HEK293T (cell line): ENCODE data around the gene TAPBPL.

ENCODE experiments used
- BHLHE40 ChIP-seq: fragments of 450-650 bp; IDR thresholded peaks from 2 replicates; pipeline ENCODE4 v1.6.1; 2016; ENCODE audit warnings: mild to moderate bottlenecking, moderate library complexity, borderline replicate concordance
- CTBP1 ChIP-seq: fragments of 450-650 bp; IDR thresholded peaks from 2 replicates; pipeline ENCODE4 v1.6.1; 2016; ENCODE audit warnings: borderline replicate concordance
- ELF4 ChIP-seq: fragments of 450-650 bp; IDR thresholded peaks from 2 replicates; pipeline ENCODE4 v1.6.1; 2017; ENCODE audit warnings: antibody characterized with exemption
- FOXA1 ChIP-seq: fragments of 450-650 bp; IDR thresholded peaks from 2 replicates; pipeline ENCODE4 v1.6.1; 2016; ENCODE audit warnings: mild to moderate bottlenecking
- FOXM1 ChIP-seq: fragments of 450-650 bp; IDR thresholded peaks from 2 replicates; pipeline ENCODE4 v1.6.1; 2017; ENCODE audit warnings: mild to moderate bottlenecking, borderline replicate concordance
- L3MBTL2 ChIP-seq: fragments of 450-650 bp; conservative IDR thresholded peaks from 2 replicates; pipeline ENCODE4 v1.6.1; 2016; ENCODE audit warnings: mild to moderate bottlenecking
- LEF1 ChIP-seq: fragments of 450-650 bp; IDR thresholded peaks from 2 replicates; pipeline ENCODE4 v1.6.1; 2017; ENCODE audit warnings: mild to moderate bottlenecking, borderline replicate concordance
- NFRKB ChIP-seq: fragments of 450-650 bp; IDR thresholded peaks from 2 replicates; pipeline ENCODE4 v1.6.1; 2016; ENCODE audit warnings: mild to moderate bottlenecking, moderate library complexity
- PKNOX1 ChIP-seq: fragments of 450-650 bp; IDR thresholded peaks from 2 replicates; pipeline ENCODE4 v1.6.1; 2016
- SP1 ChIP-seq: fragments of 450-650 bp; IDR thresholded peaks from 2 replicates; pipeline ENCODE4 v1.6.1; 2017
- SUZ12 ChIP-seq: fragments of 450-650 bp; IDR thresholded peaks from 2 replicates; pipeline ENCODE4 v1.6.1; 2016; ENCODE audit warnings: mild to moderate bottlenecking
- TARDBP ChIP-seq: fragments of 450-650 bp; IDR thresholded peaks from 2 replicates; pipeline ENCODE4 v1.6.1; 2016

- TF ChIP-seq FOXM1 (no peak), NFRKB (no peak), PKNOX1 (no peak), TARDBP (no peak), LEF1 (no peak), SUZ12 (no peak), FOXA1 (no peak), CTBP1 (no peak), ELF4 (no peak), L3MBTL2 (no peak), SP1 (no peak), BHLHE40 (no peak)
Observed at GRCh38 chr12:6494968-6495367, 43.1 kb downstream of the TAPBPL start.
